GM23338 (cell line): ENCODE measurements around the gene CYTH1. TPM values are rescaled to one million over a fixed set of nuclear protein-coding genes. Genes with fewer than 3 reads are reported as not detected.

Experiments used
- ATAC-seq: fragments of 200-7000 bp; cut with Tn5 transposase; 3 replicates; pipeline ENCODE4 v1.9.1; 2020
- DNase-seq: peaks from one replicate; pipeline ENCODE4 v3.0.0-alpha.2; 2015; ENCODE audit warnings: low spot score
- H2AFZ ChIP-seq: fragments of 200-600 bp; sonication (generic); 2 replicates; pipeline ENCODE4 v1.8.0; 2016; ENCODE audit warnings: antibody characterized with exemption, mild to moderate bottlenecking, moderate library complexity
- H3F3A ChIP-seq: fragments of 200-600 bp; sonication (generic); replicated peaks from 2 replicates; pipeline ENCODE4 v1.8.0; 2017; ENCODE audit warnings: antibody characterized with exemption, mixed run types, low read depth
- H3K27ac ChIP-seq: fragments of 200-600 bp; sonication (generic); 2 replicates; pipeline ENCODE4 v1.6.1; 2016; ENCODE audit warnings: low read depth
- H3K27me3 ChIP-seq: fragments of 200-600 bp; sonication (generic); 2 replicates; pipeline ENCODE4 v1.8.0; 2016; ENCODE audit warnings: mild to moderate bottlenecking, mixed run types, moderate library complexity; ENCODE audit not compliant: insufficient read depth
- H3K36me3 ChIP-seq: fragments of 200-600 bp; sonication (generic); 2 replicates; pipeline ENCODE4 v1.8.0; 2016; ENCODE audit warnings: mild to moderate bottlenecking; ENCODE audit not compliant: insufficient read depth
- H3K4me1 ChIP-seq: fragments of 200-600 bp; sonication (generic); 2 replicates; pipeline ENCODE4 v1.8.0; 2016; ENCODE audit warnings: mild to moderate bottlenecking, moderate library complexity; ENCODE audit not compliant: insufficient read depth
- H3K4me2 ChIP-seq: fragments of 200-600 bp; sonication (generic); 2 replicates; pipeline ENCODE4 v1.7.1; 2017; ENCODE audit warnings: mixed run types
- H3K4me3 ChIP-seq: fragments of 200-600 bp; sonication (generic); 2 replicates; pipeline ENCODE4 v1.6.1; 2016; ENCODE audit warnings: mixed run types
- H3K79me2 ChIP-seq: fragments of 200-600 bp; sonication (generic); replicated peaks from 2 replicates; pipeline ENCODE4 v1.8.0; 2017; ENCODE audit warnings: mild to moderate bottlenecking; ENCODE audit not compliant: insufficient read depth
- H3K9me2 ChIP-seq: fragments of 200-600 bp; sonication (generic); 2 replicates; pipeline ENCODE4 v1.8.0; 2017; ENCODE audit not compliant: insufficient read depth
- H4K20me1 ChIP-seq: fragments of 200-600 bp; sonication (generic); replicated peaks from 2 replicates; pipeline ENCODE4 v1.8.0; 2017; ENCODE audit warnings: mild to moderate bottlenecking; ENCODE audit not compliant: insufficient read depth
- H3K27ac Mint-ChIP-seq: 2 replicates; pipeline ENCODE4 v1.8.0; 2020; ENCODE audit warnings: inconsistent platforms, mild to moderate bottlenecking, moderate library complexity, mixed read lengths
- H3K27me3 Mint-ChIP-seq: 3 replicates; pipeline ENCODE4 v1.8.0; 2022; ENCODE audit warnings: low read depth, mild to moderate bottlenecking, moderate library complexity, mixed read lengths, inconsistent platforms; ENCODE audit not compliant: insufficient read depth, poor library complexity
- H3K36me3 Mint-ChIP-seq: 3 replicates; pipeline ENCODE4 v1.8.0; 2021; ENCODE audit warnings: low read depth, mild to moderate bottlenecking, inconsistent platforms, moderate library complexity, mixed read lengths
- H3K4me1 Mint-ChIP-seq: 3 replicates; pipeline ENCODE4 v1.8.0; 2020; ENCODE audit warnings: mild to moderate bottlenecking, inconsistent platforms, mixed read lengths
- H3K4me3 Mint-ChIP-seq: 3 replicates; pipeline ENCODE4 v1.8.0; 2021; ENCODE audit warnings: moderate library complexity, mild to moderate bottlenecking, inconsistent platforms, mixed read lengths
- H3K9me3 Mint-ChIP-seq: 3 replicates; pipeline ENCODE4 v1.8.0; 2020; ENCODE audit warnings: moderate library complexity, mild to moderate bottlenecking, inconsistent platforms, mixed read lengths
- CREB1 ChIP-seq: fragments of 250-450 bp; sonication (Bioruptor Pico); IDR thresholded peaks from 2 replicates; pipeline ENCODE4 v1.5.0; 2020; ENCODE audit warnings: low read depth, mild to moderate bottlenecking, moderate library complexity
- CTCF ChIP-seq, 2 experiments: fragments of 200-600 bp in 1 of 2; sonication (generic) in 1 of 2; conservative IDR thresholded peaks; 2 replicates each; pipeline versions ENCODE4 v1.5.1 to v1.6.1; 2016 to 2017; ENCODE audit warnings: antibody characterized with exemption in 2 of 2, low read depth in 2 of 2, mild to moderate bottlenecking in 2 of 2, moderate library complexity in 1 of 2
- EZH2 ChIP-seq: fragments of 200-600 bp; sonication (generic); IDR thresholded peaks from one replicate; pipeline ENCODE4 v1.8.0; 2017; ENCODE audit warnings: antibody characterized with exemption, mild to moderate bottlenecking, low read depth; ENCODE audit not compliant: unreplicated experiment
- EZH2phosphoT487 ChIP-seq: fragments of 200-600 bp; sonication (generic); IDR thresholded peaks from one replicate; pipeline ENCODE4 v1.8.1; 2018; ENCODE audit warnings: antibody characterized with exemption; ENCODE audit not compliant: unreplicated experiment
- JUNB ChIP-seq: IDR thresholded peaks from one replicate; pipeline ENCODE4 v1.6.1; 2016; ENCODE audit warnings: antibody characterized with exemption; ENCODE audit not compliant: unreplicated experiment
- NANOG ChIP-seq: IDR thresholded peaks from 2 replicates; pipeline ENCODE4 v1.6.1; 2016; ENCODE audit warnings: antibody characterized with exemption, borderline replicate concordance
- POLR2AphosphoS5 ChIP-seq: IDR thresholded peaks from 2 replicates; pipeline ENCODE4 v1.6.1; 2016; ENCODE audit warnings: antibody characterized with exemption, low read depth
- REST ChIP-seq: IDR thresholded peaks from one replicate; pipeline ENCODE4 v1.6.1; 2018; ENCODE audit warnings: antibody characterized with exemption; ENCODE audit not compliant: unreplicated experiment
- STAT1 ChIP-seq: IDR thresholded peaks from one replicate; pipeline ENCODE4 v1.6.1; 2016; ENCODE audit warnings: antibody characterized with exemption; ENCODE audit not compliant: unreplicated experiment
- ZNF114 ChIP-seq: fragments of 250-450 bp; sonication (Bioruptor Pico); IDR thresholded peaks from 2 replicates; pipeline ENCODE4 v1.5.0; 2020; ENCODE audit warnings: mild to moderate bottlenecking, moderate library complexity
- ZNF331 ChIP-seq: fragments of 250-450 bp; sonication (Bioruptor Pico); IDR thresholded peaks from 2 replicates; pipeline ENCODE4 v1.5.0; 2020; ENCODE audit warnings: low read depth, mild to moderate bottlenecking, moderate library complexity
- ZNF462 ChIP-seq: fragments of 250-450 bp; sonication (Bioruptor Pico); IDR thresholded peaks from 2 replicates; pipeline ENCODE4 v1.5.0; 2020; ENCODE audit warnings: mild to moderate bottlenecking, moderate library complexity
- polyA plus RNA-seq: library from polyadenylated mRNA; unstranded; fragments of >200 nt; fragmentation: Nextera tagmentation; extraction: Ambion mirVana; gene quantifications from 2 replicates; pipeline ENCODE4 v1.2.1, GENCODE V29; 2016
- total RNA-seq: library from RNA; depleted of rRNA; stranded (reverse); fragments of >200 nt; shearing (Covaris generic); gene quantifications from 2 replicates; pipeline ENCODE4 v1.2.3, GENCODE V29; 2014

The CYTH1 gene
- total and polyA plus RNA-seq, 2 experiments from 2014 or later: 13.8 to 14.5 TPM

- Mint-ChIP-seq H3K9me3 (peaks cover 3% of the 10 kb centered on the region; the same call in 1 of the 3 replicates), H3K4me3 (no peak overlapping the region), H3K27ac (no peak overlapping the region), H3K27me3 (peaks cover 2% of the 10 kb centered on the region), H3K4me1 (peaks cover 2% of the 10 kb centered on the region; the same call in 2 of the 3 replicates), H3K36me3 (0 out of 3 replicates have a peak, but pooled peaks cover 2% of the 10 kb centered on the region)
- no peaks in the 10 kb centered on the region for H4K20me1 ChIP-seq
- H3K4me3 ChIP-seq: no peak overlapping the region
- no peaks in the 10 kb centered on the region for H3K9me2 ChIP-seq
- DNase-seq (no peak), ATAC-seq (no peak)
- H3K27me3 ChIP-seq: no peaks in the 10 kb centered on the region
- no peaks in the 10 kb centered on the region for H3K36me3 ChIP-seq
- H3K27ac ChIP-seq: no peak overlapping the region
- no peak overlapping the region for H3K4me2 ChIP-seq
- no peaks in the 10 kb centered on the region for H3K79me2 ChIP-seq
- no peak overlapping the region for H2AFZ ChIP-seq
- H3F3A ChIP-seq: no peaks in the 10 kb centered on the region
- no peaks in the 10 kb centered on the region for H3K4me1 ChIP-seq
- TF ChIP-seq STAT1: no peak
- TF ChIP-seq EZH2phosphoT487: no peak
- TF ChIP-seq CREB1: no peak
- no peak for TF ChIP-seq ZNF114
- TF ChIP-seq POLR2AphosphoS5: no peak
- no peak for TF ChIP-seq CTCF (conservative IDR thresholded peaks at IDR 0.05; ENCODE audit: low read depth in 2 of 2)
- no peak for TF ChIP-seq EZH2
- TF ChIP-seq REST: no peak
- TF ChIP-seq ZNF331 (CRISPR knock-in tag): no peak
- TF ChIP-seq JUNB: no peak
- TF ChIP-seq NANOG: no peak
- TF ChIP-seq ZNF462: no peak
These were observed 157.5 kb downstream of the CYTH1 start for GRCh38 chr17:78624324-78625151.
